ENCODE results near the gene RCOR1.

The RCOR1 gene

DNA sequence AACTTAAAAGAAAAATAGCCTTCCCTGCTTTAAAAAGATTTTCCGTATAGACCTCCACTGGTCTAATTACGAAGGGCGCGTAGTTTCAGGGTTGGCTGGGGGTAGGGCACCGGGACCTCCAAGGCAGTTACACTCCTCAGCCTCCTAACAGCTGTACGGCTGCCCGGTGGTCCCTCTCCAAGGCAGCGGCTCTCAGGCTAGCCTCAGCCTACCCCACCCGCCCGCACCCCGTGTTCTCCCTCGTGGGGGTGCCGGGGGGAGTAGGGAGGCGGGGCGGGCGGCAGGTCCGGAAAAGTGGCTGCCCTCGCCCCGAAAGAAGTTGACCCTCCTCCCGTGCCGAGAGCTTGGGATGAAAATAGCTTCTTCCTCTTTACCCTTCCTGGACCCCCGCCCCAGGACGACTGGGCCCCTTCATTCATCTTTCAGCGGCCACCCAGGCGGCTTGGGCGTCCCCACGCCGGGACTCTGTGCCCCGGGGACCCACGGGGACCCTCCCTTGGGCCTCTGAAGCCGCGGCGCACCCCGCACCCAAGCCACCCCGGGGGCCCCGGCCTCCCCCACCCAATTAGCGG lies 991 bp upstream of the RCOR1 start:
- peaks cover 9% of the 10 kb centered on the region for H3K36me3 ChIP-seq
- no peaks in the 10 kb centered on the region for H3K9me3 ChIP-seq
- DNase-seq: peak; percentile 47
- H3K4me3 ChIP-seq (ENCODE audit: low read depth, low read length): peak overlapping the region; percentile 74
- TF ChIP-seq, protein P1, sequence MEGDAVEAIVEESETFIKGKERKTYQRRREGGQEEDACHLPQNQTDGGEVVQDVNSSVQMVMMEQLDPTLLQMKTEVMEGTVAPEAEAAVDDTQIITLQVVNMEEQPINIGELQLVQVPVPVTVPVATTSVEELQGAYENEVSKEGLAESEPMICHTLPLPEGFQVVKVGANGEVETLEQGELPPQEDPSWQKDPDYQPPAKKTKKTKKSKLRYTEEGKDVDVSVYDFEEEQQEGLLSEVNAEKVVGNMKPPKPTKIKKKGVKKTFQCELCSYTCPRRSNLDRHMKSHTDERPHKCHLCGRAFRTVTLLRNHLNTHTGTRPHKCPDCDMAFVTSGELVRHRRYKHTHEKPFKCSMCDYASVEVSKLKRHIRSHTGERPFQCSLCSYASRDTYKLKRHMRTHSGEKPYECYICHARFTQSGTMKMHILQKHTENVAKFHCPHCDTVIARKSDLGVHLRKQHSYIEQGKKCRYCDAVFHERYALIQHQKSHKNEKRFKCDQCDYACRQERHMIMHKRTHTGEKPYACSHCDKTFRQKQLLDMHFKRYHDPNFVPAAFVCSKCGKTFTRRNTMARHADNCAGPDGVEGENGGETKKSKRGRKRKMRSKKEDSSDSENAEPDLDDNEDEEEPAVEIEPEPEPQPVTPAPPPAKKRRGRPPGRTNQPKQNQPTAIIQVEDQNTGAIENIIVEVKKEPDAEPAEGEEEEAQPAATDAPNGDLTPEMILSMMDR (IDR thresholded peaks at IDR 0.05; ENCODE audit: low read depth, low read length): no peak
- H3K27me3 ChIP-seq: no peaks in the 10 kb centered on the region
- peaks cover 10% of the 10 kb centered on the region for H3K4me1 ChIP-seq

- H3K9me3 ChIP-seq: no peaks in the 10 kb centered on the region
- H3K4me3 ChIP-seq (ENCODE audit: low read depth, low read length): peak overlapping the region; percentile 92
- TF ChIP-seq, protein P1 (IDR thresholded peaks at IDR 0.05; ENCODE audit: low read depth, low read length): no peak
- peaks cover 10% of the 10 kb centered on the region for H3K4me1 ChIP-seq
- H3K36me3 ChIP-seq: peaks cover 13% of the 10 kb centered on the region
- DNase-seq: no peak
- no peaks in the 10 kb centered on the region for H3K27me3 ChIP-seq
Observed at GRCh38 chr14:102592763-102593060, 263 bp downstream of the RCOR1 start.

DNA sequence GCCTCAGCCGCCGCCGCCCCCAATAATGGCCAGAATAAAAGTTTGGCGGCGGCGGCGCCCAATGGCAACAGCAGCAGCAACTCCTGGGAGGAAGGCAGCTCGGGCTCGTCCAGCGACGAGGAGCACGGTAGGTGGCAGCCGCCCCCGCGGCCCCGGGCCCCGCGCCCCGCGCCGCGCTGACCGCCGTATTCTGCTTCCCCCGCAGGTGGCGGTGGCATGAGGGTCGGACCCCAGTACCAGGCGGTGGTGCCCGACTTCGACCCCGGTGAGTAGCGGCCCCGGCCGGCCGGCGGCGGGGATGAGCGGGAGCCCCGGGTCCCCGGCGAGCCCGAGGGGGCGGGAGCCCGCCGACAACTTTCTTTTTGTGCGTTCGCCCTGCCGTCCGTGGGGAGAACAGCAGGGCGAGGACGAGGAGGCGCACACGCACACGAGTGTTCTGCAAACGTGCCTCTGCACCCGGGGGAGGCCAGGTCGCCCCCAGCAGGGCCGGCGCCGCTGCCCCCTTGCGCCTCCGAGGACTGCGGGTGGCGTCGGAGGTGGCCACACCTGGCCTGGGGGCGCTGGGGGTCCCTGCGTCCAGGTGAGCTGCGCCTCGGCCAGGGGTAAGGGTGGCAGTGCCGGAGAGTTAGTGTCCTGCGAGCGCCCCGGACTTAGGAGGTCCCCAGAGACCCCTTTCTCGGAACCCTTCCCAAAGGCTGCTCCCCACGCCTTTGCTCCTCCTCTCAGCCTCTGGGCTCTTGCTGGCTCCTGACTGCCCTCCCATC lies 794 bp downstream of the RCOR1 start:
- Histone ChIP-seq H3K4me1 (peaks cover 10% of the 10 kb centered on the region), H3K36me3 (peaks cover 16% of the 10 kb centered on the region), H3K27me3 (no peaks in the 10 kb centered on the region), H3K4me3 (ENCODE audit: low read depth, low read length) (peak overlapping the region; percentile 92), H3K9me3 (no peaks in the 10 kb centered on the region)
- DNase-seq: peak; percentile 68
- TF ChIP-seq, protein P1 (IDR thresholded peaks at IDR 0.05; ENCODE audit: low read depth, low read length): peak; percentile 24; the same call in 1 of the 2 replicates

GRCh38 chr14:102593825-102594137 lies 1.3 kb downstream of the RCOR1 start:
- H3K36me3 ChIP-seq: peaks cover 16% of the 10 kb centered on the region
- TF ChIP-seq, protein P1 (IDR thresholded peaks at IDR 0.05; ENCODE audit: low read depth, low read length): no peak
- peaks cover 10% of the 10 kb centered on the region for H3K4me1 ChIP-seq
- peak overlapping the region; percentile 92 for H3K4me3 ChIP-seq (ENCODE audit: low read depth, low read length)
- no peaks in the 10 kb centered on the region for H3K9me3 ChIP-seq
- no peaks in the 10 kb centered on the region for H3K27me3 ChIP-seq
- DNase-seq: no peak

DNA sequence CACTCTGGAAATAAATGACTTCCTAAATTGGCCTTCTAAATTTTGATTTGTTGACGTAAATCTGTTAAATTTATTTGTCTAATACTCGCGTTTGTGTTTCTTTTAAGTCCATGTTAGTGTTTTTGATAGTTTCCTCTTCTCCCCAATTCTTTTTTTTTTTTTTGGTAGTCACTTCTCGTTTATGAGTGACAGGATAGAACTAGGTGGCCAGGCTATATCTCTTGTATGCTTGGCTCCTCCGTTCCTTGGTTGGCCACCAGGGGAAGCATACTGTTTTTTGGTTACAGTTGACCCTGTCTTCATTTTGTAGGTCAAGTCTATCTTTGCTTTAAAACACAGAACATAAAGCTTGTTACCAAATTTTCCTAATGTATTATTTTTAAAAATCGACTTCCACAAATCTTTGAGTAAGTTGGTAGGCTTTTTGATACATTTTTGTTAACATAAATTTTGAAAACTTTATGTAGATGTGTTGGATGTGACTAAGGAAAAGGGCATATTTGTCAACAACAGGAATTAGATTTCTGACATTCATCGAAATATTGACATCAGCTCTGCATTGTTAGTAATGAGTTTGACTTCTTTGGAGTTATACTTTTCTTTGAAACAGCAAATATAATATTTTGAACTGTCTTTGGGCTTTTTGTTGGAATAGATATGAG lies 2.2 kb downstream of the RCOR1 start:
- H3K4me3 ChIP-seq (ENCODE audit: low read depth, low read length): peak overlapping the region; percentile 92
- peak; percentile 81 for DNase-seq
- H3K27me3 ChIP-seq: no peaks in the 10 kb centered on the region
- peaks cover 10% of the 10 kb centered on the region for H3K4me1 ChIP-seq
- H3K9me3 ChIP-seq: no peaks in the 10 kb centered on the region
- peaks cover 19% of the 10 kb centered on the region for H3K36me3 ChIP-seq
- TF ChIP-seq, protein P1 (IDR thresholded peaks at IDR 0.05; ENCODE audit: low read depth, low read length): peak; percentile 94

Measured in BE2C (cell line).